H1 (cell line): ENCODE results near the gene SPG7. TPM values are rescaled to one million over a fixed set of nuclear protein-coding genes. Genes with fewer than 3 reads are reported as not detected.

Experiments used
- BCL11A ChIP-seq, 2 experiments: IDR thresholded peaks; one replicate each; pipeline ENCODE4 v1.6.1; 2011; ENCODE audit warnings: low read depth in 2 of 2, low read length in 2 of 2, mild to moderate bottlenecking in 2 of 2
- BRCA1 ChIP-seq: IDR thresholded peaks from 2 replicates; pipeline ENCODE4 v1.6.1; 2012; ENCODE audit warnings: low read depth, low read length, improper control_type of control experiment
- CBX8 ChIP-seq: fragments of 300-800, 300-1000 bp; sonication (generic); IDR thresholded peaks from 2 replicates; pipeline ENCODE4 v1.7.1; 2016; ENCODE audit warnings: low read depth, low read length, borderline replicate concordance
- CHD1 ChIP-seq: IDR thresholded peaks from 2 replicates; pipeline ENCODE4 v1.6.1; 2012; ENCODE audit warnings: low read depth, low read length, improper control_type of control experiment
- CREB1 ChIP-seq: IDR thresholded peaks from 2 replicates; pipeline ENCODE4 v1.6.1; 2012; ENCODE audit warnings: inconsistent platforms
- CTCF ChIP-seq, 3 experiments: IDR thresholded peaks; 1 replicate in 2 of 3; 2 replicates in 1 of 3; pipeline versions ENCODE4 v1.5.1 to v1.6.1; 2011; ENCODE audit warnings: low read length in 3 of 3, mild to moderate bottlenecking in 3 of 3, inconsistent platforms in 2 of 3, low read depth in 1 of 3, moderate library complexity in 1 of 3; ENCODE audit not compliant: insufficient read depth in 1 of 3; ENCODE audit errors: control extremely low read depth in 1 of 3
- EGR1 ChIP-seq: IDR thresholded peaks from 2 replicates; pipeline ENCODE4 v1.6.1; 2011; ENCODE audit warnings: low read depth, low read length, borderline replicate concordance
- GABPA ChIP-seq: IDR thresholded peaks from 2 replicates; pipeline ENCODE4 v1.6.1; 2011; ENCODE audit warnings: mild to moderate bottlenecking, low read length, moderate library complexity, borderline replicate concordance; ENCODE audit not compliant: insufficient read depth
- JUN ChIP-seq: IDR thresholded peaks from 2 replicates; pipeline ENCODE4 v1.6.1; 2011; ENCODE audit warnings: low read depth, mild to moderate bottlenecking, improper control_type of control experiment, low read length
- KDM4A ChIP-seq: IDR thresholded peaks from one replicate; pipeline ENCODE4 v1.7.1; 2012; ENCODE audit warnings: low read depth, mild to moderate bottlenecking, moderate library complexity, low read length, inconsistent platforms; ENCODE audit not compliant: severe bottlenecking
- KDM5A ChIP-seq: fragments of 200-600 bp; IDR thresholded peaks from 2 replicates; pipeline ENCODE4 v1.7.1; 2012; ENCODE audit warnings: mild to moderate bottlenecking, low read length, inconsistent platforms, mixed read lengths
- MAFK ChIP-seq: IDR thresholded peaks from 2 replicates; pipeline ENCODE4 v1.6.1; 2012; ENCODE audit warnings: low read depth, mild to moderate bottlenecking, improper control_type of control experiment, low read length
- RAD21 ChIP-seq, 2 experiments: IDR thresholded peaks in 1 of 2; conservative IDR thresholded peaks in 1 of 2; 2 replicates each; pipeline ENCODE4 v1.6.1; 2011; ENCODE audit warnings: low read depth in 2 of 2, low read length in 2 of 2, improper control_type of control experiment in 1 of 2, inconsistent platforms in 1 of 2, mild to moderate bottlenecking in 1 of 2, moderate library complexity in 1 of 2
- RXRA ChIP-seq: IDR thresholded peaks from 2 replicates; pipeline ENCODE4 v1.6.1; 2011; ENCODE audit warnings: low read depth, mild to moderate bottlenecking, low read length, moderate library complexity; ENCODE audit not compliant: insufficient read depth
- SIN3A ChIP-seq, 2 experiments: IDR thresholded peaks in 1 of 2; conservative IDR thresholded peaks in 1 of 2; 2 replicates each; pipeline ENCODE4 v1.6.1; 2011 to 2012; ENCODE audit warnings: low read length in 2 of 2, improper control_type of control experiment in 1 of 2, low read depth in 1 of 2, mild to moderate bottlenecking in 1 of 2
- SP4 ChIP-seq: IDR thresholded peaks from 2 replicates; pipeline ENCODE4 v1.6.1; 2012; ENCODE audit warnings: low read length, inconsistent platforms
- SUZ12 ChIP-seq: fragments of 200-600 bp; sonication (generic); IDR thresholded peaks from 2 replicates; pipeline ENCODE4 v1.6.1; 2012; ENCODE audit warnings: mild to moderate bottlenecking, inconsistent platforms, low read length, moderate library complexity, mixed read lengths
- TBP ChIP-seq: IDR thresholded peaks from 2 replicates; pipeline ENCODE4 v1.6.1; 2011; ENCODE audit warnings: low read depth, low read length, improper control_type of control experiment
- TEAD4 ChIP-seq: IDR thresholded peaks from 2 replicates; pipeline ENCODE4 v1.6.1; 2012; ENCODE audit warnings: low read depth, low read length, inconsistent platforms, mixed read lengths
- YY1 ChIP-seq: IDR thresholded peaks from 2 replicates; pipeline ENCODE4 v1.6.1; 2011; ENCODE audit warnings: low read depth, mild to moderate bottlenecking, low read length
- ZNF274 ChIP-seq: IDR thresholded peaks from 2 replicates; pipeline ENCODE4 v1.7.0; 2012; ENCODE audit warnings: low read length, borderline replicate concordance; ENCODE audit errors: extremely low read depth
- polyA plus RNA-seq, 7 experiments: library from polyadenylated mRNA; depleted of rRNA in 3 of 7; stranded (reverse) in 5 of 7; unstranded in 2 of 7; fragments of >200 nt in 5 of 7; fragments of 200-250 nt in 2 of 7; gene quantifications; 1 replicate in 5 of 7; 2 replicates in 1 of 7; 4 replicates in 1 of 7; pipeline versions ENCODE4 v1.2.1 to v1.2.3, GENCODE V29; 2011 to 2013; ENCODE audit warnings: missing spikeins in 2 of 7, mixed read lengths in 2 of 7
- total RNA-seq: library from RNA; stranded (reverse); fragmentation: NEBNext Ultra II Directional; extraction: Animal tissue kit (Norgen Biotek cat#: 25700); gene quantifications from 2 replicates; pipeline ENCODE4 v1.2.1, GENCODE V29; 2021
- TF ChIP-seq, protein P1 (sequence below): IDR thresholded peaks from 2 replicates; pipeline ENCODE4 v1.6.1; 2011; ENCODE audit warnings: low read depth, mild to moderate bottlenecking, low read length; ENCODE audit not compliant: insufficient read depth

Gene SPG7
- total and polyA plus RNA-seq, 2 of the 8 experiments (the other 6 are each of a cell fraction or from before 2014, with no cell fraction given), result 72.1 to 113 TPM

DNA sequence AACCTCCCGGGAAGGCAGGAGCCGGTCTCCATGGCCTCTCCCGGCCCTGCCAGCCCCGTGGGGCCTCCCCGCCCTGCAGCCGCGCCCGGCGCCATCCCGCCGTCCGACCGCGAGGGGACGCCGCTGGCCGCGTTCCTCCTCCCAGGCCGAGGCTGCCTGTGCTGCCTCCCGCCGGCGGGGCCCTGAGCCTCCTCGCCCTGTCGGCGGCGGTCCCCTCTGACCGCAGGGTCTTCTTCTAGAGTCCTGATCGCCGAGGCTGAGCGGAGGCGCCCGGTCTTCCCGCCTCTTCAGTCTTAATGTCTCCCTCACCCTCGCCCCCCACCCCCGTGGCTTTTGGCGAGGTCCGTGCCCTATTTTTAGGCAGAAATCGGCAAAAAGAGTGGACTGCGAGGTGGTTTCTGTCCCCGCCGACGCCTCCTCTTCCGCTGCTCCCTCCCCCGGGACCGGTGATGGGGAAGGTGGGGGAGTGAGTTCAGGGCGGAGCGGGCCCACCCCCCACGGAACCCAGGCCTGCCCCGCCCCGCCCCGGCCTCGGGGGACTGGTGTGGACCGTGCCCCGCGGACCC is 66.6 kb downstream of the SPG7 start (continued):
- TF ChIP-seq KDM4A, result peak; percentile 84
- no peak for TF ChIP-seq JUN
- no peak for TF ChIP-seq BRCA1
- TF ChIP-seq KDM5A, result no peak
- no peak for TF ChIP-seq BCL11A (IDR thresholded peaks at IDR 0.05; ENCODE audit: low read depth in 2 of 2, low read length in 2 of 2)
- TF ChIP-seq MAFK, result no peak
- TF ChIP-seq EGR1, result 0 out of 2 replicates have a peak, but pooled peaks have one; percentile 30
- TF ChIP-seq GABPA, result peak; percentile 74; the same call in 1 of the 2 replicates
- TF ChIP-seq, protein P1, sequence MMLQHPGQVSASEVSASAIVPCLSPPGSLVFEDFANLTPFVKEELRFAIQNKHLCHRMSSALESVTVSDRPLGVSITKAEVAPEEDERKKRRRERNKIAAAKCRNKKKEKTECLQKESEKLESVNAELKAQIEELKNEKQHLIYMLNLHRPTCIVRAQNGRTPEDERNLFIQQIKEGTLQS, result no peak
- TF ChIP-seq SP4, result no peak
- TF ChIP-seq CREB1, result peak; percentile 15; the same call in 1 of the 2 replicates
- no peak for TF ChIP-seq ZNF274
- peak; percentile 84 to 97 (median 96) for TF ChIP-seq CTCF (IDR thresholded peaks at IDR 0.05; ENCODE audit: control extremely low read depth in 1 of 3, insufficient read depth in 1 of 3, low read depth in 1 of 3, low read length in 3 of 3)
- TF ChIP-seq CBX8, result no peak
- peak; percentile 74; the same call in 1 of the 2 replicates for TF ChIP-seq YY1
- TF ChIP-seq SIN3A (conservative IDR thresholded peaks at IDR 0.05 in 1 of 2, IDR thresholded peaks at IDR 0.05 in 1 of 2; ENCODE audit: low read depth in 1 of 2, low read length in 2 of 2), result 0 out of 4 replicates have a peak, but pooled peaks have one; percentile 10 to 59
- TF ChIP-seq TEAD4, result 0 out of 2 replicates have a peak, but pooled peaks have one; percentile 42
- TF ChIP-seq CHD1, result no peak
- TF ChIP-seq TBP, result peak; percentile 28; the same call in 1 of the 2 replicates
- no peak for TF ChIP-seq SUZ12
- TF ChIP-seq RXRA, result no peak
- peak; percentile 71 to 86 for TF ChIP-seq RAD21 (IDR thresholded peaks at IDR 0.05 in 1 of 2, conservative IDR thresholded peaks at IDR 0.05 in 1 of 2; ENCODE audit: low read depth in 2 of 2, low read length in 2 of 2)
